Measurements from ENCODE around the gene SPDYE3.
"Not testable (repeated sequence)": the region's sequence is repeated elsewhere in the genome, so short reads cannot be mapped to it uniquely, and the experiment has no call there.

DNA sequence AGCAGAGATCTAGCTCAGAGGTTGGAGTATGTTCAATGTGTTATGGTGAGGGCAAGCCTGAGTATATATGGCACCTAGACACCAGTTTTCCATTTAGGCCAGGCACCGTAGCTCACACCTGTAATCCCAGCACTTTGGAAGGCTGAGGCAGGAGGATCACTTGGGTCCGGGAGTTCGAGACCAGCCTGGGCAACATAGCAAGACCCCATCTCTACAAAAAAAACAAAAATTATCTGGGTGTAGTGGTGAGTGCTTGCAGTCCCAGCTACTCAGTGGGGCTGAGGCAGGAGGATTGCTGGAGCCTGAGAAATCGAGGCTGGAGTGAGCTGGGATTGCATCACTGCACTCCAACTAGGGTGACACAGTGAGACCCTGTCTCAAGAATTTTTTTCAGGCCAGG lies 44.6 kb upstream of the SPDYE3 start:
- TF ChIP-seq, protein P1, sequence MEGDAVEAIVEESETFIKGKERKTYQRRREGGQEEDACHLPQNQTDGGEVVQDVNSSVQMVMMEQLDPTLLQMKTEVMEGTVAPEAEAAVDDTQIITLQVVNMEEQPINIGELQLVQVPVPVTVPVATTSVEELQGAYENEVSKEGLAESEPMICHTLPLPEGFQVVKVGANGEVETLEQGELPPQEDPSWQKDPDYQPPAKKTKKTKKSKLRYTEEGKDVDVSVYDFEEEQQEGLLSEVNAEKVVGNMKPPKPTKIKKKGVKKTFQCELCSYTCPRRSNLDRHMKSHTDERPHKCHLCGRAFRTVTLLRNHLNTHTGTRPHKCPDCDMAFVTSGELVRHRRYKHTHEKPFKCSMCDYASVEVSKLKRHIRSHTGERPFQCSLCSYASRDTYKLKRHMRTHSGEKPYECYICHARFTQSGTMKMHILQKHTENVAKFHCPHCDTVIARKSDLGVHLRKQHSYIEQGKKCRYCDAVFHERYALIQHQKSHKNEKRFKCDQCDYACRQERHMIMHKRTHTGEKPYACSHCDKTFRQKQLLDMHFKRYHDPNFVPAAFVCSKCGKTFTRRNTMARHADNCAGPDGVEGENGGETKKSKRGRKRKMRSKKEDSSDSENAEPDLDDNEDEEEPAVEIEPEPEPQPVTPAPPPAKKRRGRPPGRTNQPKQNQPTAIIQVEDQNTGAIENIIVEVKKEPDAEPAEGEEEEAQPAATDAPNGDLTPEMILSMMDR (IDR thresholded peaks at IDR 0.05), result not testable (repeated sequence)
- TF ChIP-seq POLR2A (IDR thresholded peaks at IDR 0.05), result not testable (repeated sequence)

Measured in right lobe of liver (tissue), 4 donors.